H1 (cell line): ENCODE results near the gene EPHA1. TPM values are rescaled to one million over a fixed set of nuclear protein-coding genes. Genes with fewer than 3 reads are reported as not detected.

Experiments used
- E2F6 ChIP-seq: IDR thresholded peaks from 2 replicates; pipeline ENCODE4 v1.6.1; 2012; ENCODE audit warnings: inconsistent platforms
- polyA plus RNA-seq, 7 experiments: library from polyadenylated mRNA; depleted of rRNA in 3 of 7; stranded (reverse) in 5 of 7; unstranded in 2 of 7; fragments of >200 nt in 5 of 7; fragments of 200-250 nt in 2 of 7; gene quantifications; 1 replicate in 5 of 7; 2 replicates in 1 of 7; 4 replicates in 1 of 7; pipeline versions ENCODE4 v1.2.1 to v1.2.3, GENCODE V29; 2011 to 2013; ENCODE audit warnings: missing spikeins in 2 of 7, mixed read lengths in 2 of 7
- total RNA-seq: library from RNA; stranded (reverse); fragmentation: NEBNext Ultra II Directional; extraction: Animal tissue kit (Norgen Biotek cat#: 25700); gene quantifications from 2 replicates; pipeline ENCODE4 v1.2.1, GENCODE V29; 2021

Gene EPHA1
- total and polyA plus RNA-seq, 2 of the 8 experiments (the other 6 are each of a cell fraction or from before 2014, with no cell fraction given) = 86.5 to 133 TPM

GRCh38 chr7:143398616-143399015 lies 10.0 kb downstream of the EPHA1 start (continued):
- no peak for TF ChIP-seq E2F6
- TF ChIP-seq, all 59 proteins: peak for 0
